DMS114 treated with DMSO at 0.1 percent for 48 hours (cell line): ENCODE data around the gene BHLHE23.

Experiments
- DNase-seq: peaks from one replicate; lab custom pipeline; 2025; ENCODE audit not compliant: unreplicated experiment; lab: John Stamatoyannopoulos, UW

The BHLHE23 gene

DNA sequence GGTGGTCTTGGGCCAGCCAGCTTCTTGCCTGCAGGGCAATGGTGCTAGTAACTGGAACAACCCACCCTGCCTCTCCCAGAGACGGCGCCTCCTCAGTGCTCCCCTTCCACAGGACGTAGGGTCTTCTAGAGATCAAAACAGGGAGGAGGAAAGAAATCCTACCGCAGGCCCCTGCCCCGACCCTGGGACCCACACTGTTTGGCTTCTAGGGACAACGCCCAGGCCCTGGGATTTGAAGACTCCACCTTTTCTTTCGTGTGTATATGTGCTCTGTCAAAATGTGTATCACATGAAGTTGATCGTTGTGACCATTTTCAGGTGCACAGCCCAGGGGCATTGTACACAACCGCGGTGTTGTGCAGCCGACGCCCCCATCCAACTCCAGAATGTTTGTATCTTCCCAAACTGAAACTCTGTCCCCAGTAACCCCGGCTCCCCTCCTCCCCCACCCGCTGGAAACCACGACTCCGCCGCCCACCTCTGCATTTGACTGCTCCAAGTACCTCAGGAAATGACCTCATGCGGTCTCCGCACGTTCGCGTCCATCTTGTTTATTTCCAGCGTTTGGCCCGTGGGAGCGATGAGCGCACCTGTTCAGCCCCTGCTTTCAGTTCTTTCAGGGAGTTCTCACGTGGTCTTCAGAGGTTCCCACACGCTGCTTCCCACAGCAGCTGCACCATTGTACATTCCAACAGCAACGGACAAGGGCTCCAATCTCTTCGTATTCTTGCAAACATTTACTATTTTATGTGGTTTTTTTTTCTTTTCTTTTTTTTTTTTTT lies 3.4 kb upstream of the BHLHE23 start:
- DNase-seq = no peak

DNA sequence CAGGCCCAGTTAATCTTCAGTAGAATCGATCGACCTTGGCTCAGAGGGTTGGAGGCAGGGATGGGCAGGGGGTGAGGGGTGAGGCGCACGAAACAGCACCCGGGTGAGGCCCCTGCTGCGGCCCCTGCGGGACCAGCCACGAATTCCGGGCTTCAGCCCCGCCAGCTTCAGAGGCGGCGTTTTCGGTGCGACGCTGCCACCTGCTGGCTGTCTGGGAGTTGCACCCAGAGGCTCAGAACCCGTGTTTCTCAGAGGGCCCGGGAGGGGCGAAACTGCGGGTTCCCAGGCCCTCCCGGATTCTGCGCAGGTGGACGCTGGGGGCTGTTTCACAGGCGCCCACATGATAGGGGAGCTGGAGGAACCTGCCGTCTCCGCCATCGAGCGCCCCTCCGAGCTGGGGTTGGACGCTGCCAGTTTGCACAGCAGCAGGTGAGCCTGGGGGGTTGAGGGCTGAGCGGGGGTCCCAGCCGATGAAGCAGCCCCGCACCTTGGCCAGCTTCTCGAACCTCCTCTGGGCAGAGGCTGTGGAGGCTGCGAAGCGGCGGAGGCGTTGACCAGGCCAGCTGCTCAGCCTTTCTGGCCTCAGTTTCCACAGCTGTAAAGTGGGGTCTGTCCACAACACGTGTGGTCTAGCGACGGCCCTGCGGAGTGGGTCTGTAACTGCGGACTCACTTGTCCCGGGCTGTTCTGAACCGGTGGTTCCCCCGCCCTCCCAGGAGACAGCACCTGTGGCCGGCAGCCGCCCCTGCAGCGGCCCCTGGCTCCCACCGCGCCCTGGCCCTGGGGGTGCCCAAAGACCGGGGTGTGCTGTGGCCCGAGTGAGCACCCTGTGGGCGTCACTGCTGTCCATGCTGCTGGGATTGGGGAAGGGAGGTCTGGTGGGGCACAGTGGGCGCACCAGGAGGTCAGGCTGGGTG lies 2.5 kb upstream of the BHLHE23 start:
- peak; percentile 62 for DNase-seq

GRCh38 chr20:63008541-63009044 lies 1.8 kb upstream of the BHLHE23 start:
- DNase-seq = no peak

DNA sequence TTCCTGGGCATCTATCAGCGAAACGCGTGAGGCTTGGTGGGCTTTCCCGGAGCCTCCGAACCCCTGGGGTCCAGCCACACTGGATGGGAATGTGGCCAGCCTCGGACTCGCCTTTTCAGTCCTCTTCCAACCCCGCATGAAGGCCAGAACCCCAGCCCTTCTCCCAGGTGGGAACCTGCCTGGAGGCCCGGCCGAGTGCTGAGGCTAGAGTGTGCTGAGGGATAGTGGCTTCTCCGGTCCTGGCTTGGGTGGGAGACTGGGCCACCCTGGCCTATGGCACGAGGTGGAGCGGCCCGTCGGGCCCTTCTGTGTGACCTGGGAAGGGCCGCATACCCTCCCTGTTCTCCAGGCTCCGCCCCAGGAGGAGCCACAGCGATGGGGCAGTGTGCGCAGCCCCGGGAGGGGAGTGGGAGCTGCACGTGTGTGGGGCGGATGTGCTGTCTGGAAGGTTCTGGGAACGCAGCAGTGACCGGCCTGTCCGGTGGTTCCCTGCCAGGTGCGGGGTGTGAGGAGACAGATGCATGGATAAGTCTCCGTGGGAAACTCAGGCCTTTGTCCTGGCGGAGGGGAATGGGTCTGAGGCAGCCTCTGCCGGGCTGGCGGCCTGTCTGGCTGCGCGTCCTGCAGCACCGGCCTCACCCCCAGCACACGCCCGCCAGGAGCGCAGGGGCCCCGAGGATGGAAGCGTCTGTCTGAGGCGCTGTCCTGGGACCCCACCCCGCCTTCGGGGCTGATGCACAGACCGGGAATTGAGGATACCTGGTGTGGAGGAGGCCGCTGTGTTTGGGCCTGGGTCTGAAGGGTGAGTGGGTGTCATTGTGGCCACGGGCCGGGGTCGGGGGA lies 1.1 kb upstream of the BHLHE23 start:
- DNase-seq = no peak

DNA sequence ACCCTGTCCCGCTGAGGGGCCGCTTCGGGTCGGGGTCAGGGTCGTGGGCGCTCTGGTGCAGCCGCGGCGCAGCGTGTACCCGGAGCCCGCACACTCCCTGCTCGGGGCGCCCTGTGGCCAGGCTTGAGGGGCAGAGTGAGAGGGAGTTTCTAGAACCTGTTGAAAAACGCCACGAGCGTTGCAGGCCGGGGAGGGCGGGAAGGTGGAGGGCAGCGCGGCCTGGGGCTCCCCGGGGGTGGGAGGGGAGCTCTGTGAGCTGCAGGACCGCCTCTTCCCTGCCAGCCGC lies 539 bp upstream of the BHLHE23 start:
- no peak for DNase-seq

GRCh38 chr20:63005862-63006539 lies 763 bp downstream of the BHLHE23 start:
- DNase-seq = no peak

- DNase-seq = no peak
These were observed 1.4 kb downstream of the BHLHE23 start for GRCh38 chr20:63005365-63005861.

- no peak for DNase-seq
These were observed 2.0 kb downstream of the BHLHE23 start for GRCh38 chr20:63004607-63005364.

DNA sequence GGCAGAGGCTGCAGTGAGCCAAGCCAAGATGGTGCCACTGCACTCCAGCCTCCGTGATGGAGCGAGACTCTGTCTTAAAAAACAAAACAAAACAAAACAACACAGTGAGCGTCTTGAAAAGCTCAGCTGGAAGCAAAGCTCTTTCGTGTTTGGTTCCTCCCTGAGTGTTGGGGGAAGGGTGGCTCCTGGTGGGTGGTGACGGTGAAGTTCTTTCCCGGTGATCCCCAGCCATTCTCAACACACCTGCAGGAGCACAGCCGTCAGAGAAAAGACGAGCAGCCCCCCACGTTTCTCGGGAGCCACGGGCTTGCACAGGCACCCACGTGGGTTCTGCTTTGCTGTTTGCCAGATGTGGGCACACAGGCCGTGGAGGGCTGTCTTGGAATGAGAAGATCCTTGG lies 3.2 kb downstream of the BHLHE23 start:
- DNase-seq = no peak

DNA sequence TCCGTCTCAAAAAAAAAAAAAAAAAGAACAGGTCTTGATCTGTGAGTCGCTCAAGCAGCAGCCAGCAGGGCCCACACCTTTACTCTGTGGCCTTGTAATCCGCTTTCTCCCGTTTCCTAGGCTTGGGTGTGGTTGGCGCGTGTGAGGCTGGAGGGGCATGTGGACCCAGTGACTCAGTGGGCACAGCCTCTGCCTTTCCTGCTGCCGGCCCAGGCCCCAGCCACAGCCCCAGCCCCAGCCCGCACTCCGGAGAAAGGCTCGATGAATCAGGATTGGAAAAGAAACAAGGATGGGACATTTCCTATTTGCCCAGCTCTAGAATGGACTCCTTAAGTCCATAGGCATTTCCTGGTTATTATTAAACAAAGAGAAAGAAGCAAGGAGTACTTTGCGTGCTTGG lies 4.3 kb downstream of the BHLHE23 start:
- DNase-seq = no peak

- DNase-seq = no peak
These were observed 5.8 kb downstream of the BHLHE23 start for GRCh38 chr20:63000958-63001357.

- no peak for DNase-seq
These were observed 6.7 kb downstream of the BHLHE23 start for GRCh38 chr20:63000036-63000435.

GRCh38 chr20:62999580-62999979 lies 7.2 kb downstream of the BHLHE23 start:
- DNase-seq = no peak

GRCh38 chr20:62998449-62998848 lies 8.3 kb downstream of the BHLHE23 start:
- DNase-seq = no peak

DNA sequence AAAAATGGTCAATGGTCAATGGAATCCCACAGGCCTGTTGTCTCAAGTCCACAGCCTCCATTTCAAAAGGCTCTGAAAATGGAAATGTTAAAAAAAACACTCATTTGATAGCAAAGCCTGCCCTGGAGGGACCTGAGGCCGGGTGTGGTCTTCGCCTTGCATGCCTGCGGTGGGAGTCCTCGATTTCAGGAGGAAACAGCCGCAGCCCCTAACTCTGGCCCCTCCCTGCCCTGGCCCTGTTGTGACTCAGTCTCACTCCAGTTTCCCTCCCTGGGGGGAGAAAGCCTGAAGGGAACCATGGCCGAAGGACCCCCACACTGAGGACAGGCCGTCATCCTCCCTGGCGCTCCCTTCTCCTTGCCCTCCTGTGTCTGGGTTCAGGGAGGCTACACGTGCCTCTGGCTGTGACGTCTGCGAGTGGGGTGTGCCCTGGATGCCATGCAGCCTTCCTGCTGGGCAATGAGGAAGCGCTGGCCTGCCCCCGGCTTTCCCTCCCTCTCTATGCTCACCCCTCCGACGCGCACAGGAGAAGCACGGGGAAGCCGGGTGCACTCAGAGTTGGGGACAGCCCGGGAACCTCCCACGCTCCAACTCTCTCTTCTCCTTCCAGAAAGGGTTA lies 9.2 kb downstream of the BHLHE23 start:
- DNase-seq = no peak

GRCh38 chr20:62996596-62996982 lies 10.2 kb downstream of the BHLHE23 start:
- DNase-seq = no peak

DNA sequence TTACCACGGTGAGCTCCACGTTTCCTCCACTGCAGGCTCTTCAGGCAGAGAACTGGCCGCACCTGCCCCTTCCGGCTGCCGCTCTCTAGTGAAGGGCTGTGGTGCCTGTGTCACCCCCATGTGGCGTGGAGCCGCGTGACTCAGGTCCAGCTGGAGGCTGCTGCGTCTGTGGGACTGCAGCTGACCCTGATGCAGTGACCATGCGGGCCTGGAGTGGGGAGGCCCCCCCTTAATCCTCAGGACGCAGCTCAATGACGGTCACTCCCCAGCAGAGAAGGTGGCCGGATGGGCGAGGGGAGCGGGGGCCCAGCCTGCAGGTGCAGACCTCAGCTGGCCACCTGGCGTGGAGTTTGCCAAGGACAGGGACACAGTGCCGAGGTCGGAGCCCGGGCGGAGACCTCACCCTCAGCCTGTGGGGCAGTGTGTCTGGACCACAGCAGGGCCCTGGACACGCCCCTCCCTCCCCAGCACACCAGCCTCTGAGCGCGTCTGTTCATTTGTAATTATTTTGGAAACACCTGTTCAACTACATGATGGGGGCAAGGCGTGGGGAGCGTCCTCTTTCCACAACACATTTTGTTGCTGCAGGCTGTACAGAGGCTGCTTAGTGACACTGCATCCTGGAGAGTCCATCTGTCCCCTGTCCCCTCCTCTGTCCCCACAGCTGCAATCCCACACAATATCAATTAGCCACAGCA lies 10.7 kb downstream of the BHLHE23 start:
- DNase-seq = no peak

GRCh38 chr20:62995481-62995880 lies 11.3 kb downstream of the BHLHE23 start:
- no peak for DNase-seq

DNA sequence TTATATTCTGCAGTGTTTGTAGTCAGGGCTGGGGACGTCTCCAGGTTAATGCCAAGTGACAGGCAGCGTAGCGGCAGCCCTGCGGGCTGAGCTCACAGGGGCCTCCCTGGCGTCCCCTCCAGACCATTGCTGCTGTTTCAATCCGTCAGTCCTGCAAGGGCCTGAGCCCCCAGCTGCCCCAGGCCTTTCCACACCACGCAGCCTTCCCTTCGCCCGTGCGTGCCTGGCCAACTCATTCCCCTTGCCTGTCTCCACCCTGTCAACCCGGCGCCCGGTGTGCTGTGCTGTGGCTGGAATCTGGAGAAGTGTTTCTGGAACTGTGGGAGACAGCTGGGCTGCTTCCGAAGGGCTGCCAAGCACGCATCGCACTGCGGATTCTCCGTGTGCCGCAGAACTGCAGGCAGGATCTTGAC lies 11.9 kb downstream of the BHLHE23 start:
- DNase-seq = no peak
